ENCODE results near the gene PKD1L1.
"Not testable (repeated sequence)": the region's sequence is repeated elsewhere in the genome, so short reads cannot be mapped to it uniquely, and the experiment has no call there.

Gene PKD1L1

GRCh38 chr7:47813620-47814260, 134.5 kb downstream of the PKD1L1 start:
- no peak for DNase-seq

GRCh38 chr7:47812429-47813136, 135.7 kb downstream of the PKD1L1 start:
- DNase-seq = no peak

- DNase-seq = no peak
Observed at GRCh38 chr7:47811632-47812380, 136.5 kb downstream of the PKD1L1 start.

GRCh38 chr7:47809387-47809786, 138.9 kb downstream of the PKD1L1 start:
- no peak for DNase-seq

- no peak for DNase-seq
Observed at GRCh38 chr7:47808321-47808720, 139.9 kb downstream of the PKD1L1 start.

- DNase-seq = no peak
Observed at GRCh38 chr7:47807756-47808155, 140.5 kb downstream of the PKD1L1 start.

GRCh38 chr7:47807126-47807525, 141.1 kb downstream of the PKD1L1 start:
- DNase-seq = no peak

- DNase-seq = no peak
Observed at GRCh38 chr7:47806701-47807103, 141.6 kb downstream of the PKD1L1 start.

DNA sequence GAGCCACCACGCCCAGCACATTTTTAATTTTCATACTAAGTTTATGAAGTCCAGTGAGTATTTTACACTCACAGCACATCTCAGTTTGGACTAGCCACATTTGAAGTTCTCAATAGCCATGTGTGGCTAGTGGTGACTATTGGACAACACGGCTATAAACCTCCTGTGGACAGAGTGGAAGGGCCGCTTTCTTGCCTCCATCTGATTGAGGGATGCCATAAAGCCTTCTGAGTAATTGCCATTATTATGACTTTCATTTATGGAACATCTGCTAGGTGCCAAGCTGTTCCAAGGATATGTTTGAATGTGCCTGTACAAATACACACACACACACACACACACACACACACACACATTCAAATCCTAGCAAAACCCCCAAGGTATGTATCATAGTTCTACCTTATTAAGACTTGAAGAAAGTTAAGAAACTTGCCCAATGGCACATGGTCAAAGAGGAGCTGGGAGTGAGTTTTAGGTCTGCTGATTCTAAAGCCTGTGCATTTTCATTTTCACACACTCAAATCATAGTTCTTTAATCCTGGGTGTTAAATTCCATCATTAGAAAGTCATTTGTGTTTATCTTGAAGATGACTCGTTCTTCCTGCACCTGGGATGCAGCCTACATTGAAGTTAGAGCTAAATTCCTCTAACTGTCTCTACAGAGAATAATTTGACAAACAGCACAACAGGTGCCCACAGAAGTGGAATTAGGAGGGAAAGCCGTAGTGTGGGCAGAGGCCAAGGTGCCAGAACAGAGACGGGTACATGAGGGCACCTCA, 143.3 kb downstream of the PKD1L1 start:
- no peak for DNase-seq

- DNase-seq = no peak
Observed at GRCh38 chr7:47803846-47804245, 144.4 kb downstream of the PKD1L1 start.

DNA sequence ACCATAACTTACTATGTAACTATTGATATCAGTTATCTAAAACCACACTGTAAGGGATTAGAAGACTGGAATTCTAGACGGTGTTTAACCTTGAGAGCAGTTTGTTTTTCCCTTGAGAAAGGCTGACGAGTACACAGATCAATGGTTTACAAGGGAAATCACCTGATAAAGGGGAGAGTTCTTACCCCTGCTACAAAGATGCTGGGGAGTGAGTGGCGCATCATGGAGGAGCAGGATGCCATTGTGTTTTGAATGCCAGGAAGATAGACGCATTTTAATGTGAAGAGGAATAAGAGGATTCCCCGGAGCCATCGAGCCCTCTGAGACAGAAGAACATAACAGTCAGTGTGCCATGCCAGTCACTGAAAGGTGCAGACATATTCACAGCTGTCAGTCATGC, 145.2 kb downstream of the PKD1L1 start:
- DNase-seq = no peak

GRCh38 chr7:47801423-47801822, 146.8 kb downstream of the PKD1L1 start:
- no peak for DNase-seq

DNA sequence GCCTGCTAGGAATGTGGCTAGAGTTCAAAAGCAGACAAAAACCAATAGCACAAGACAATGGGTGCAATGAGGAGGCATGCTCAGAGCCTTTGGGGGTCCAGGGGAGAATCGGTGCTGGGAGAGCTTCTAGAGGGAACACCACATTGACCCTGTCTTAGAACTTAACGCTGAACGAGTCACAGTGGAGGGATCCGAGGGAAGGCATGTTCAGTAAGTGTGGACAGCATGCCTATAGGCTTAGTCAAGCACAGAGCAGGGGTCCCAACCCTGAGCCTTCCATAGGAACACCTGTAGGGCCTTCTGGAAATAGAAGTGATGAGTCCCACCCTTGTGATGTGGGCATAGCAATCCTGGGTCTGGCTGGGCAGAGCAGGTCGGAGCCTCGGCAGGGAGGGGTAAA, 148.7 kb downstream of the PKD1L1 start:
- no peak for DNase-seq

DNA sequence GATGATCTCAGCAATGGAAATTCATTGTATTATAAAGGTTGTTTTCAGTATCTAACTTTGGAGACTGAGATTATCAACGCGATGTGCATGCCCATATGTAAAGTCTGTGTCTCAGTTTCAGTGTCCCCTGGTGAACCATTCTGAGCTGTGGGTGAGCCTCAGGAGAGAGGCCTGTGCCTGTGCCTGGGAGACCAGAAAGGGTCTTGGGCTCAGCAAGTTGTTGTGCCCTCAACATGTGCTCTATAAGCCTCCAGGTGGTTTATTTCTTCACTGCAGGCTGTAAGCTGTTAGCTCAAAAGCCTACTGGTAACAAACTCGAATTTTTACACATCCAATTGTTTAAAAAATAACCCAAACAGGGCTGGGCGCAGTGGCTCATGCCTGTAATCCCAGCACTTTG, 151.9 kb downstream of the PKD1L1 start:
- no peak for DNase-seq

GRCh38 chr7:47795631-47796030, 152.6 kb downstream of the PKD1L1 start:
- no peak for DNase-seq

DNA sequence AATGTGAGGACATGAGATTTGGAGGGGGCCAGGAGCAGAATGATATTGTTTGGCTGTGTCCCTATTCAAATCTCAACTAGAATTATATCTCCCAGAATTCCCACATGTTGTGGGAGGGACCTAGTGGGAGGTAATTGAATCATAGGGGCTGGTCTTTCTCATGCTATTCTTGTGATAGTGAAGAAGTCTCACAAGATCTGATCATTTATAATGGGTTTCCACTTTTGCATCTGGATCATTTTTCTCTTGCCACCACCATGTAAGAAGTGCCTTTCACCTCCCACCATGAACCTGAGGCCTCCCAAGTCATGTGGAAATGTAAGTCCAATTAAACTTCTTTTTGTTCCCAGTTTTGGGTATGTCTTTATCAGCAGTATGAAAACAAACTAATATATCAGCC, 153.1 kb downstream of the PKD1L1 start:
- not testable (repeated sequence) for DNase-seq

DNA sequence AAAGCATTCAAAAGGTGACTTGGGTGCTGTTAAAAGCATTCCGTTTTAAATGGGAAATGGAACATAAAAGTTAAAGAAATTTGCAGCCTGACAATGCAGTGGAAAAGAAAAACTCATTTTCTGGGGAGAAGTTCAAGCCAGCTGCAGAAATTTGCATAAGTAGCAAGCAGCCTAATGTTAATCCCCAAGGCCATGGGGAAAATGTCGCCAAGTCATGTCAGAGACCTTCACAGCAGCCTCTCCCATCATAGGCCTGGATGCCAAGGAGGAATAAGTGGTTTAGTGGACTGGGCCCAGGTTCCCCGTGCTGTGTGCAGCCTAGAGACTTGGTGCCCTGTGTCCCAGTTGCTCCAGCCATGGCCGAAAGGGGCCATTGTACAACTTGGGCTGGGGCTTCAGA, 154.2 kb downstream of the PKD1L1 start:
- no peak for DNase-seq

DNA sequence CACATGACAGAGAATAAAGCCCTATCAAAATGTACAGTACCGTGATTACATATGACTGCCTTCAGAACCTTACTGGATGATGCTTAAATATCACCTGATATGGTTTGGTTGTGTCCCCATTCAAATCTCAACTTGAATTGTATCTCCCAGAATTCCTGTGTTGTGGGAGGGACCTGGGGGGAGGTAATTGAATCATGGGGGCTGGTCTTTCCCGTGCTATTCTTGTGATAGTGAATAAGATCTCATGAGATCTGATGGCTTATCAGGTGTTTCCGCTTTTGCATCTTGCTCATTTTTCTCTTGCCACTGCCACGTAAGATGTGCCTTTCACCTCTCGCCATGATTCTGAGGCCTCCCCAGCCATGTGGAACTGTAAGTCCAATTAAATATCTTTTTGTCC, 155.1 kb downstream of the PKD1L1 start:
- not testable (repeated sequence) for DNase-seq

- DNase-seq = no peak
Observed at GRCh38 chr7:47792521-47793121, 155.6 kb downstream of the PKD1L1 start.

DNA sequence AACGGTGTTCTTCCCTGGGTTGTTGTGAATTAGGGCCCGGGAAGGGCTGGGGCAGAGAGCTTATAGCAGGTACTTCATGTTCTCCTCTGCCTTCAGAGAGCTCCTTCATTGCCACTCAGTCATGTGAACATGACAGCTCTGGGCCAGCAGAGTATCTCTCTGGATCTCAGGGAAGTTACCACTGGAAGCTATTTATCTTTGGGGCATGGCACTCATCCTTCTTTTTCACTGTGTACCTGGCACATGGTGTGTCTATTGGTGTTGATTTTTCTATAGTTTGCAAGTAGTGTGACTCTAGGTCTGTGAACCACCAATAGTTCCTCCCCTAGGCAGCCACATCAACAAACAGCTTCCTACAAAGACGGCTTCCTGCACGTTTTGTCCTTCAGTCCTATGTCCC, 156.6 kb downstream of the PKD1L1 start:
- no peak for DNase-seq

- DNase-seq = no peak
Observed at GRCh38 chr7:47788083-47788482, 160.2 kb downstream of the PKD1L1 start.

DNA sequence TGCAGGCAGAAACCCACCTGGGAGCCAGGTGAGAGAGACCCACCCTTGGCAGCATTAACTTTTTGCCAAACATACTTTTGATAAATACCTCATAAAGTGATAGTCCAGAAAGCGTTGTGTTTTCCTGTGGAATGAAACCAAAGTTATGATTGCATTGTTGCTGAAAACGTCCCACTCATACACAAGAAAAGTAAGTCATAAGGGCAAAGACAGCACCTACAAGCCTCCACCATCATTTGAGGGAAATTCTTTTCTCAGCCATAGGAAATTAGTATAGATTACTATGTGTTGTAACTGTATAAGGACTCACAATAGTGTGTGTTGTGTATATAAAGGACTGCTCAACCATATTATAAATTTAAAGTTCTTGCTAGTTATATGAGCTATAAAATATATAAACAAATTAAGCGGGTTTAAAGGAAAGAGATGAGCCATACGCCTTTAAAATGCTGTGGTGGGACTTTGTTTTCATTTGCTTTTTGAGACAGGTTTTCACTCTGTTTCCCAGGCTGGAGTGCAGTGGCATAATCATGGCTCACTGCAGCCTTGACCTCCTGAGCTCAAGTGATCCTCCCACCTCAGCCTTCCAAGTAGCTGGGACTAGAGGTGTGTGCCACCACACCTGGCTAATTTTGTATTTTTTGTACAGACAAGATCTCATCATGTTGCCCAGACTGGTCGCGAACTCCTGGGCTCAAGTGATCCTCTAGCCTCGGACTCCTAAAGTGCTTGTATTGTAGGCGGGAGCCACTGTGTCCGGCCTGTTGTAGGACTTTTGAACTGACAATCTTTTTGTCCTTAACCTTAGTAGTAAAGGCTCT, 160.8 kb downstream of the PKD1L1 start:
- no peak for DNase-seq
